ENCODE data around the gene PGA5. TPM values are rescaled to one million over a fixed set of nuclear protein-coding genes. Genes with fewer than 3 reads are reported as not detected.
"Not testable (repeated sequence)": the region's sequence is repeated elsewhere in the genome, so short reads cannot be mapped to it uniquely, and the experiment has no call there.

The PGA5 gene
- total RNA-seq, 2 experiments from 2014 or later: not detected

GRCh38 chr11:61222692-61223091, 18.3 kb upstream of the PGA5 start:
- CTCF ChIA-PET, POLR2A ChIA-PET: not testable (repeated sequence)

- POLR2A ChIA-PET, CTCF ChIA-PET: not testable (repeated sequence)
Observed at GRCh38 chr11:61226457-61227137, 14.4 kb upstream of the PGA5 start.

GRCh38 chr11:61229458-61229857, 11.5 kb upstream of the PGA5 start:
- CTCF ChIA-PET, POLR2A ChIA-PET: not testable (repeated sequence)

- CTCF ChIA-PET, POLR2A ChIA-PET: not testable (repeated sequence)
Observed at GRCh38 chr11:61231033-61231432, 9.9 kb upstream of the PGA5 start.

- POLR2A ChIA-PET: not testable (repeated sequence)
Observed at GRCh38 chr11:61231585-61231984, 9.4 kb upstream of the PGA5 start.

GRCh38 chr11:61232548-61233145, 8.3 kb upstream of the PGA5 start:
- CTCF ChIA-PET, POLR2A ChIA-PET: not testable (repeated sequence)

More at GRCh38 chr11:61231585-61231984, 9.4 kb upstream of the PGA5 start:
- CTCF ChIA-PET: not testable (repeated sequence)

GRCh38 chr11:61237130-61237529, 3.8 kb upstream of the PGA5 start:
- CTCF ChIA-PET, POLR2A ChIA-PET: not testable (repeated sequence)

GRCh38 chr11:61240288-61240687, 687 bp upstream of the PGA5 start:
- CTCF ChIA-PET, POLR2A ChIA-PET: not testable (repeated sequence)

GRCh38 chr11:61241526-61241925, 551 bp downstream of the PGA5 start:
- POLR2A ChIA-PET, CTCF ChIA-PET: not testable (repeated sequence)

GRCh38 chr11:61245284-61245964, 4.4 kb downstream of the PGA5 start:
- POLR2A ChIA-PET: not testable (repeated sequence)

GRCh38 chr11:61248071-61248470, 7.1 kb downstream of the PGA5 start:
- POLR2A ChIA-PET, CTCF ChIA-PET: not testable (repeated sequence)

More at GRCh38 chr11:61245284-61245964, 4.4 kb downstream of the PGA5 start:
- CTCF ChIA-PET: not testable (repeated sequence)

- CTCF ChIA-PET: interaction anchor here (1.4 kb wide), 1 partner anchor 267 kb away, joined by 3 read pairs; no protein-coding TSS in a partner anchor
- POLR2A ChIA-PET: not testable (repeated sequence)
Observed at GRCh38 chr11:61249201-61249600, 8.2 kb downstream of the PGA5 start.

- CTCF ChIA-PET: interaction anchor here (1.4 kb wide), 1 partner anchor 266 kb away, joined by 3 read pairs; no protein-coding TSS in a partner anchor
- POLR2A ChIA-PET: not testable (repeated sequence)
Observed at GRCh38 chr11:61250796-61251765, 10.1 kb downstream of the PGA5 start.

GRCh38 chr11:61252332-61252731, 11.4 kb downstream of the PGA5 start:
- CTCF ChIA-PET, POLR2A ChIA-PET: not testable (repeated sequence)

- CTCF ChIA-PET: interaction anchor here (0.6 to 3.9 kb wide), 12 partner anchors 9 to 131 kb away, joined by 3 to 18 read pairs (median 3); partner anchors contain the start of genes CYB561A3 and VWCE
- POLR2A ChIA-PET: no interaction called here
Observed at GRCh38 chr11:61254403-61255025, 13.5 kb downstream of the PGA5 start.

- CTCF ChIA-PET: interaction anchor here (1.2 to 3.9 kb wide), 2 partner anchors 129 to 137 kb away, joined by 3 to 18 read pairs; no protein-coding TSS in a partner anchor
- POLR2A ChIA-PET: no interaction called here
Observed at GRCh38 chr11:61256710-61257482, 15.9 kb downstream of the PGA5 start.

- POLR2A ChIA-PET: no interaction called here
- CTCF ChIA-PET: no interaction called here
Observed at GRCh38 chr11:61258546-61258945, 17.6 kb downstream of the PGA5 start.

GRCh38 chr11:61259363-61259762, 18.4 kb downstream of the PGA5 start:
- ChIA-PET CTCF (no interaction called here), POLR2A (no interaction called here)

GRCh38 chr11:61264371-61264770, 23.4 kb downstream of the PGA5 start:
- ChIA-PET POLR2A (no interaction called here), CTCF (no interaction called here)
